Renal pelvis (tissue), 4 donors: ENCODE measurements around the gene ZNF311. TPM values are rescaled to one million over a fixed set of nuclear protein-coding genes. Genes with fewer than 3 reads are reported as not detected.
"Not testable (repeated sequence)": the region's sequence is repeated elsewhere in the genome, so short reads cannot be mapped to it uniquely, and the experiment has no call there.

Source experiments
- DNase-seq: peaks from one replicate; pipeline ENCODE4 v3.0.0-alpha.2; 2013
- polyA plus RNA-seq, 3 donors: library from polyadenylated mRNA; unstranded; fragments of 120-200 nt; gene quantifications; one replicate each; pipeline ENCODE4 v1.2.1, GENCODE V29; 2013; ENCODE audit not compliant: insufficient read length in 3 of 3

The ZNF311 gene
- polyA plus RNA-seq, 3 donors: 5.1 to 5.9 (median 5.7) TPM

GRCh38 chr6:28957795-28958314, 47.3 kb downstream of the ZNF311 start:
- DNase-seq: not testable (repeated sequence)

- no peak for DNase-seq
These were observed 48.8 kb downstream of the ZNF311 start for GRCh38 chr6:28956331-28956730.

GRCh38 chr6:28953585-28954258, 51.4 kb downstream of the ZNF311 start:
- no peak for DNase-seq

GRCh38 chr6:28953039-28953584, 52.0 kb downstream of the ZNF311 start:
- no peak for DNase-seq

GRCh38 chr6:28949656-28950195, 55.4 kb downstream of the ZNF311 start:
- DNase-seq: not testable (repeated sequence)

- no peak for DNase-seq
These were observed 56.2 kb downstream of the ZNF311 start for GRCh38 chr6:28948782-28949486.

GRCh38 chr6:28947831-28948270, 57.3 kb downstream of the ZNF311 start:
- DNase-seq: no peak

- no peak for DNase-seq
These were observed 57.9 kb downstream of the ZNF311 start for GRCh38 chr6:28947067-28947765.

- DNase-seq: no peak
These were observed 59.8 kb downstream of the ZNF311 start for GRCh38 chr6:28945349-28945748.

Other genes starting within 250 kb of the ZNF311 start
- 10 to 100 TPM; 70.0 to 95.1 (median 87.5) TPM for gene TRIM27, start 81.3 kb downstream of the ZNF311 start, polyA plus RNA-seq
- not detected for gene OR2W1, start 39.9 kb upstream of the ZNF311 start, polyA plus RNA-seq
- gene OR2B3, start 82.0 kb upstream of the ZNF311 start, polyA plus RNA-seq: not detected
- gene OR2J1, start 94.2 kb upstream of the ZNF311 start, polyA plus RNA-seq: not detected
- gene OR2J3, start 102.7 kb upstream of the ZNF311 start, polyA plus RNA-seq: not detected
- gene OR2J2, start 165.6 kb upstream of the ZNF311 start, polyA plus RNA-seq: not detected